Astrocyte of the hippocampus (primary cell): ENCODE data around the gene CD276.

ENCODE experiments used
- DNase-seq: peaks from one replicate; pipeline ENCODE4 v3.0.0; 2011; ENCODE audit warnings: low read depth, low spot score

The CD276 gene

DNA sequence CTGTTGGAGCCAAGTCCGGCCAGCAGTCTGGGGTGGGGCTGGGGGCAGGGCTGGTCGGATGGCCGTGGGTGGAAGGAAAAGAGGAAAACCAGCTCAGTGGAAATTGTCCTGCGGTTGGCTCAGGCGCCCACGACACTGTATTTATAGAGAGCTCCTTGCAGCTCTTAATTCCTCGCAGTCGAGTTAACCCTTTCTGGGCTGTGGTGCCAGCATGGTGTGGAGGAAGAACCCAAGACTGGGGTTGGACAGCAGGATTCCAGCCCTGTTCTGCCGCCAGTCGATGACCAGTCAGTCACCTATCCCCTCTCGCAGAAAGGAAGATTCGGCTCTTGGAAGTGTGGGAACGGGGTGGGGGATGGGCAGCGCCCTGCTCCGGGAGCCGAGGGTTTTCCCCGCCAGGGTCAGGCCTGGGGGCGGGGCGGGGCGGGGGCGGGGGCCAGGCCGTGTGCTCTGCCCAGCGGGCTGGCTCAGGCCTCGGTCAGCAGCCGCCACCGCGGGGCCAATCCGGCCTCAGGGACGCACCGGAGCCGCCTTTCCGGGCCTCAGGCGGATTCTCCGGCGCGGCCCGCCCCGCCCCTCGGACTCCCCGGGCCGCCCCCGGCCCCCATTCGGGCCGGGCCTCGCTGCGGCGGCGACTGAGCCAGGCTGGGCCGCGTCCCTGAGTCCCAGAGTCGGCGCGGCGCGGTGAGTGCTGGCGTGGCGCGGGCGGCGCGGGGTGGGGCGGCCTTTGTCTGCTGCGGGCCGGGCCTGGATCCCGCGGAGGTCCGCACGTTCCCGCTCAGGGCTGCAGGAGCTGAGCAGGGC lies at the start of gene CD276:
TSS of gene CD276 (plus strand) at position 607 of the 804 bp plus-strand sequence. CDS start 15,257 bp downstream, outside the sequence.
- peak; percentile 85 for DNase-seq

DNA sequence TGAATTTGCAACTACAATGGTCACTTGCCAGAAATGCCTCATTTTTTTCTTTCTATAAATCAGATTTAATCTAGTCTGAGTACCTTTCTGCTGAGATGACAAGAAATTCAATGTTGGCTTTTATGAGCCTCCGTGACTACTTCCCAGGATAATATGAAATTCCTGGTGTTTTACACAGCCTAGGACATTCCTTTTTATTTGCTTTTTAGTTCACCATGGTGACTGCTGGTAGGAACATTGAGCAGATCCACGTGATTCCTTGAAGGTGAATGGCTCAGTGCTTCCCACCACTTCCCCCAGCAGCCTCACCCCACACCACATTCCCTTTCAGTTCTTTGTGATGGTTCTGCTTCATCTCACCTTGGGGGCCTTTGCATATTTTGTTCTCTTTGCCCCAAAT lies 46.7 kb upstream of the CD276 start:
- DNase-seq: peak; percentile 60

- peak; percentile 30 for DNase-seq
Observed at GRCh38 chr15:73639464-73639863, 44.7 kb upstream of the CD276 start.

- DNase-seq: no peak
Observed at GRCh38 chr15:73647259-73648013, 36.7 kb upstream of the CD276 start.

GRCh38 chr15:73648014-73648295 lies 36.2 kb upstream of the CD276 start:
- DNase-seq: no peak

GRCh38 chr15:73650416-73651126 lies 33.6 kb upstream of the CD276 start:
- no peak for DNase-seq

GRCh38 chr15:73654659-73655058 lies 29.5 kb upstream of the CD276 start:
- DNase-seq: no peak

DNA sequence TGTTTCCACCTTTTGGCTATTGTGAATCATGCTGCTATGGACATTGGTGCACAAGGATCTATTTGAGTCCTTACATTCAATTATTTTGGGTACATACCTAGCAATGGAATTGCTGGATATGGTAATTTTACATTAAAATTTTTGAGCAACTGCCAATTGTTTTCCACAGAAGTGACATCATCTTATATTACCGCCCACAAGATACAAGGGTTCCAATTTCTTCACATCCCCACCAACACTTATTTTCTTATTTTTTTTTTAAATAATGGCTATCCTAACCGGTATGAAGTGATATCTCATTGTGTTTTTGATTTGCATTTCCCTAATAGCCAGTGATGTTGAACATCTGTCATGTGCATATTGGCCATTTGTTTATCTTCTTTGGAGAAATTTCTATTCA lies 28.5 kb upstream of the CD276 start:
- DNase-seq: no peak

GRCh38 chr15:73658645-73659044 lies 25.5 kb upstream of the CD276 start:
- DNase-seq: no peak

DNA sequence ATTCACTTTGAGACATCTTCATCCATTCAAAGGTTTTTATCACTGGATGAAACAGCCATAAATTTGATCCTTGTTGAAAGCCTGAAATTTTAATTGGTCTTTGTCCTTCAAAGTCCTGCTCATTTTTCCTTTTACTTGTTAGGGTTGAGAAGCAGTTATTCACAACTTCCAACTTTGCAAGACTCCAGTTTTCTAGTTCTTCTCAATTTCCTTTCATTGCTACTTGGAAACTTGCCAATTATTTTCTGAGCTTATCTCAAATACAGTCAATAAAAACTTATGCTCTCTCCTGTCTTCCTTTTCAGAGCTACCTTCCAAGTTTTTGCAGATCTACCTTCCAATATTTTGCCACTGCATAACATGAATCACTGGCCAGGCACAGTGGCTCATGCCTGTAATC lies 23.7 kb upstream of the CD276 start:
- no peak for DNase-seq

DNA sequence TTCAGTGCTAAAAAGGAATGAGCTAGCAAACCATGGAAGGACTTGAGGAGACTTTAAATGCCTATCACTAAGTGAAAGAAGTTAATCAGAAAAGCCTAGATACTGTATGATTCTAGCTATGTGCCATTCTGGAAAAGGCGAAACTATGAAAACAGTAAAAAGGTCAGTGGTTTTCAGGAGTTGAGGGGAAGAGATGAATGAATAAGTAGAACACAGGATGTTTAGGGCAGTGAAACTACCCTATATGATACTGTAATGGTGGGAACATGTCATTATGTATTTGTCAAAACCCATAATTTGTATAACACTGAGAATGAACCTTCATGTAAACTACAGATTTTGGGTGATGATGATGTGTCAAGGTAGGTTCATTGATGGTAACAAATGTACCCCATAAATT lies 9.6 kb upstream of the CD276 start:
- no peak for DNase-seq

DNA sequence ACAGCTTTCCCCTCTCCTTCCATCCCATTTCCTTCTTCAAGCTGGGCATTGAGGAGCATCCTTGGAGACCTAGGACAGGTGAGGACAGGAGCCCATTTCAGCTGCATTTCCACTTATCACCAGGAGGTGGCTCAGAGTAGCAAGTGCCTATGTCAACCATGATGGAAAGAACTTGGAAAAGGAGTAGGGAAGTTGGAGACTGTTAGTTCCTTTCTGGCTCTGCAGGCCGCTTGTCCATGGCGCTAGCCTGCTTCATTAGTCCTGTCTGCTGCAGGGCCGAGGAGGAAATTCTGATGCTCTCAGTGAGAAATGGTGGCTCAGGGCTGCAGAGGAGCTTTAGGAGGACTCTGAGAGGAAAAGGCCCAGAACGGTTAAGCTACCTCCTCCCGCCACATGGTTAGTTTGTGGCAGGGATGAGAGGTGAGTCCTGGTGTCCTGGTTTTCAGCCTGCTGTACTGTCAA lies 7.0 kb upstream of the CD276 start:
- peak; percentile 73 for DNase-seq

GRCh38 chr15:73677733-73678132 lies 6.5 kb upstream of the CD276 start:
- DNase-seq: no peak

GRCh38 chr15:73678498-73678897 lies 5.7 kb upstream of the CD276 start:
- DNase-seq: no peak

DNA sequence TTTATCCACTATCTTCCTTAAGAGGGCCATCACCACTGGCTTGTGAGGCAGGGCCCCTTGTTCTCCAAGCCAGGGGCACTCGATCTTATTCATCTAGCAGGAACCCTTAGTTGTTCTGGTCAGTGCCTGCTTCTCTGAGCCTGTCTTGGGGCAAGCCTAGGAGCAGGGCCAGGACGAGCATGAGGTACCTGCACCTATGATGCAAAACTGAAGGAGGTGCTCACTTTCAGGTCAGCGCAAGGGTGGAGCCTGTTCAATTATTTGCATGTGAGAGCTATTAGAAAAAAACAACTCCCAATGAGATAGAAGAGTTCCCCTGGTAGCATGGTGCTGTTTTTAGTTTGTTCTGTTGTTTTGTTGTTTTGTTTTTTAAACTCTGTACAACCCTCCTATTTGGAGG lies 5.0 kb upstream of the CD276 start:
- no peak for DNase-seq

GRCh38 chr15:73679964-73680363 lies 4.2 kb upstream of the CD276 start:
- no peak for DNase-seq

DNA sequence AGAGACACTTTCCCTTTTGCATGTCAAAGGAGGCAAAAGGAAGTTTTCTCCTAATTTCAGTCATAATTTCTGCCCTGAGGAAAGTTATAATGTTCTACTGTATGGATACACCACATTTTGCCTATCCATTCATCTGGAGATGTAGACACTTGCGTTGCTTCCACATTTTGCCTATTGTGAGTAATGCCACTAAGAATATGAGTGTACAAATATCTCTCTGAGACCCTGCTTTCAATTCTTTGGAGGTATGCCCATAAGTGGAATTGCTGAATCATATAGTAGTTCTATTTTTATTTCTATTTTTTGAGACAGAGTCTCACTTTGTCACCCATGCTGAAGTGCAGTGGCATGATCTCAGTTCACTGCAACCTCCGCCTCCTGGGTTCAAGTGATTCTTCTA lies 3.6 kb upstream of the CD276 start:
- DNase-seq: no peak

DNA sequence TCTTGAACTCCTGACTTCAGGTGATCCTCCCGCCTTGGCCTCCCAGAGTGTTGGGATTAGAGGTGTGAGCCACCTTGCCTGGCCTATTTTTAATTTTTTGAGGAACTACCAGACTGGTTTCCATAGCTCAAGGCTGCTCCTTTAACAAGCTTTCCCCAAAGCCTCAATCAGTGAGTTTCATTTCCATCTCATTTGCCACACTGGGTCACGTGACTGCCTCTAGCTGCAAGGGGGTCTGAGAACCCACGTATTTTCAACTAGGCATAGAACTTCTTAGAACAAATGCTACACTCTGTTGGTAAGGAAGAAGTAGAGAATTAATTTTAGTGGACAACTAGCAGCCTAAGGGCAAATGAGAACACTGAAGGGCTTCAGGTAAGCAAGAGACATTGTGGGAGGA lies 3.1 kb upstream of the CD276 start:
- DNase-seq: no peak

- DNase-seq: no peak
Observed at GRCh38 chr15:73681856-73682599, 2.2 kb upstream of the CD276 start.

DNA sequence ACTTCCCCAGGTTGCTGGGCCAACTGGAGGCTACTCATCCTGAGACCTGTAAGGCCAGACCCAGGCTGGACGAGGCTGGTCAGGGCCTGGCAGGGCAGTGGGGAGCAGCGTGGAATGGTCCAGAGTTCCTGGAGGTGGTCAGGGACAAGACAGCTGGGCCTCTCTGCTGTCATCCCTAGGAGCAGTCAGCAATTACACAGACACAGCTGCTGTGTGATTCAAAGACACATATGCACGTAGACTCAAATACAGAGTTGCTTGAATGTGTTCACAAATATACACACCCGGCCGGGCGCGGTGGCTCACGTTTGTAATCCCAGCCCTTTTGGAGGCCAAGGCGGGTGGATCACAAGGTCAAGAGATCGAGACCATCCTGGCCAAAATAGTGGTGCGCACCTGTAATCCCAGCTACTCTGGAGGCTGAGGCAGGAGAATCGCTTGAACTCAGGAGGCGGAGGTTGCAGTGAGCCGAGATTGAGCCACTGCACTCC lies 1.5 kb upstream of the CD276 start:
- no peak for DNase-seq

- DNase-seq: no peak
Observed at GRCh38 chr15:73683257-73683776, 866 bp upstream of the CD276 start.
